Tibial artery (tissue), 4 donors: ENCODE measurements around the gene PPP1R9B.

Source experiments
- DNase-seq, 2 donors: peaks; one replicate each; pipeline ENCODE4 v3.0.0-alpha.2; 2019
- H3K27ac ChIP-seq, 2 donors: fragments of 200-600 bp; sonication (generic) in 1 of 2; 1 replicate in 1 of 2; 2 replicates in 1 of 2; pipeline ENCODE4 v1.5.1; 2018 to 2019; ENCODE audit warnings: mild to moderate bottlenecking in 1 of 2
- H3K27me3 ChIP-seq, 2 donors: fragments of 200-600 bp; sonication (generic) in 1 of 2; one replicate each; pipeline versions ENCODE4 v1.5.1 to v1.6.0; 2016 to 2019
- H3K36me3 ChIP-seq, 3 donors: fragments of 200-600 bp; sonication (generic) in 2 of 3; one replicate each; pipeline ENCODE4 v1.5.1; 2016 to 2019; ENCODE audit warnings: mild to moderate bottlenecking in 2 of 3
- H3K4me1 ChIP-seq, 4 donors: fragments of 200-600 bp; sonication (generic) in 2 of 4; 1 replicate in 3 of 4; 2 replicates in 1 of 4; pipeline ENCODE4 v1.5.1; 2016 to 2019
- H3K4me3 ChIP-seq, 2 donors: fragments of 200-600 bp; sonication (generic) in 1 of 2; 1 replicate in 1 of 2; 2 replicates in 1 of 2; pipeline ENCODE4 v1.5.1; 2018 to 2019; ENCODE audit warnings: mild to moderate bottlenecking in 2 of 2
- H3K9me3 ChIP-seq, 3 donors: fragments of 200-600 bp; sonication (generic) in 1 of 3; one replicate each; pipeline ENCODE4 v1.5.1; 2016 to 2019
- CTCF ChIP-seq, 2 experiments: fragments of 200-600 bp in 1 of 2; fragments of 450-650 bp in 1 of 2; IDR thresholded peaks; one replicate each; pipeline ENCODE4 v1.5.1; 2017 to 2019; ENCODE audit warnings: antibody characterized with exemption in 2 of 2, mild to moderate bottlenecking in 1 of 2, moderate library complexity in 1 of 2
- intact Hi-C: fragments of 100-400 bp; cut with DNase I; formaldehyde crosslinking; loops from one replicate; pipeline ENCODE4 v1.15.0; 2023; ENCODE audit warnings: low total_unique reads

PPP1R9B gene

GRCh38 chr17:50150354-50151040 lies at the start of gene PPP1R9B:
PPP1R9B (minus strand) TSS chr17:50150677; CDS start chr17:50150513, 164 bp downstream.
- H3K4me1 ChIP-seq, result peaks cover 0 to 81% (median 64%) of the 10 kb centered on the region in 4 donors
- intact Hi-C loops, result no loop called here

GRCh38 chr17:50199803-50200456 lies 49.5 kb upstream of the PPP1R9B start:
- Histone ChIP-seq H3K27ac (peak overlapping the region; percentile 98 to 99), H3K36me3 (peaks cover 43 to 47% (median 44%) of the 10 kb centered on the region in 3 donors), H3K27me3 (no peaks in the 10 kb centered on the region), H3K4me3 (peak overlapping the region; percentile 67 to 89), H3K4me1 (peaks cover 0 to 79% (median 52%) of the 10 kb centered on the region in 4 donors), H3K9me3 (no peaks in the 10 kb centered on the region)
- no peak for TF ChIP-seq CTCF (IDR thresholded peaks at IDR 0.05)
- intact Hi-C loops, result loop anchor here (1.0 to 5.0 kb wide), 2 partner anchors 73 to 103 kb away; partner anchors contain the start of gene PDK2
- DNase-seq, result peak; percentile 95 to 99

More at GRCh38 chr17:50150354-50151040, at the start of gene PPP1R9B:
- Histone ChIP-seq H3K36me3 (peaks cover 0 to 6% (median 0%) of the 10 kb centered on the region in 3 donors), H3K27me3 (no peaks in the 10 kb centered on the region), H3K27ac (peak within 1 kb of the TSS; percentile 91 to 93), H3K9me3 (no peaks in the 10 kb centered on the region), H3K4me3 (peak within 1 kb of the TSS; percentile 74 to 84)
- no peak for TF ChIP-seq CTCF (IDR thresholded peaks at IDR 0.05)
- DNase-seq, result no peak

GRCh38 chr17:50199211-50199802 lies 48.8 kb upstream of the PPP1R9B start:
- peak in 1 of 2 donors; percentile 78 for DNase-seq
- intact Hi-C loops, result loop anchor here (5.0 kb wide), 1 partner anchor 102 kb away; the partner anchor contains the start of gene PDK2

GRCh38 chr17:50198026-50198669 lies 47.7 kb upstream of the PPP1R9B start:
- H3K4me1 ChIP-seq, result peaks cover 0 to 74% (median 51%) of the 10 kb centered on the region in 4 donors
- H3K27me3 ChIP-seq, result no peaks in the 10 kb centered on the region
- peaks cover 61 to 65% (median 62%) of the 10 kb centered on the region in 3 donors for H3K36me3 ChIP-seq
- peak; percentile 77 to 86 for DNase-seq
- intact Hi-C loops, result loop anchor here (5.0 kb wide), 1 partner anchor 101 kb away; the partner anchor contains the start of gene PDK2
- H3K27ac ChIP-seq, result peak overlapping the region; percentile 98 to 99
- peak overlapping the region in 1 of 2 donors; percentile 67 for H3K4me3 ChIP-seq
- H3K9me3 ChIP-seq, result no peaks in the 10 kb centered on the region
- TF ChIP-seq CTCF (IDR thresholded peaks at IDR 0.05), result peak; percentile 64 to 73

More at GRCh38 chr17:50199211-50199802, 48.8 kb upstream of the PPP1R9B start:
- Histone ChIP-seq H3K4me1 (peaks cover 0 to 79% (median 54%) of the 10 kb centered on the region in 4 donors), H3K27me3 (no peaks in the 10 kb centered on the region), H3K9me3 (no peaks in the 10 kb centered on the region), H3K27ac (peak overlapping the region; percentile 98 to 99), H3K4me3 (peak overlapping the region; percentile 67 to 89), H3K36me3 (peaks cover 49 to 53% (median 50%) of the 10 kb centered on the region in 3 donors)
- TF ChIP-seq CTCF (IDR thresholded peaks at IDR 0.05), result no peak

- H3K36me3 ChIP-seq, result peaks cover 74 to 78% (median 74%) of the 10 kb centered on the region in 3 donors
- H3K4me1 ChIP-seq, result peaks cover 0 to 75% (median 50%) of the 10 kb centered on the region in 4 donors
- DNase-seq, result peak; percentile 66 to 84
- TF ChIP-seq CTCF (IDR thresholded peaks at IDR 0.05), result no peak
- intact Hi-C loops, result loop anchor here (5.0 kb wide), 1 partner anchor 100 kb away; the partner anchor contains the start of gene PDK2
- no peaks in the 10 kb centered on the region for H3K9me3 ChIP-seq
- no peak overlapping the region for H3K4me3 ChIP-seq
- no peaks in the 10 kb centered on the region for H3K27me3 ChIP-seq
- H3K27ac ChIP-seq, result peak overlapping the region; percentile 98 to 99
Observed at GRCh38 chr17:50196826-50197225, 46.3 kb upstream of the PPP1R9B start.
